Erythroblast (primary cell): ENCODE results near the gene PPA1.

Experiments
- GATA1 ChIP-seq: IDR thresholded peaks from 2 replicates; pipeline ENCODE4 v1.6.1; 2011; ENCODE audit warnings: low read depth, mild to moderate bottlenecking, control low read depth, low read length, moderate library complexity
- POLR2A ChIP-seq: IDR thresholded peaks from 2 replicates; pipeline ENCODE4 v1.6.1; 2011; ENCODE audit warnings: mild to moderate bottlenecking, low read length

GRCh38 chr10:70269741-70270140, 36.5 kb upstream of the PPA1 start:
- no peak for TF ChIP-seq POLR2A
- no peak for TF ChIP-seq GATA1
